Activated naive CD4-positive, alpha-beta T cell treated with anti-CD3 and anti-CD28 coated beads for 36 hours (primary cell): ENCODE data around the gene LCP2. TPM values are rescaled to one million over a fixed set of nuclear protein-coding genes. Genes with fewer than 3 reads are reported as not detected.

Source experiments
- CTCF ChIA-PET: fragments of 350-600 bp; sonication (Branson Sonifier 250); formaldehyde crosslinking; loops from one replicate; lab custom pipeline; 2021; ENCODE audit warnings: antibody characterized with exemption; lab: Charles Lee
- DNase-seq: peaks from one replicate; pipeline ENCODE4 v3.0.0-alpha.2; 2020
- H3K27ac Mint-ChIP-seq: one replicate; pipeline ENCODE4 v1.8.0; 2021; ENCODE audit warnings: mild to moderate bottlenecking, mixed read lengths
- H3K27me3 Mint-ChIP-seq: one replicate; pipeline ENCODE4 v1.8.0; 2021; ENCODE audit warnings: low read depth, mixed read lengths
- H3K36me3 Mint-ChIP-seq: one replicate; pipeline ENCODE4 v1.8.0; 2021; ENCODE audit warnings: low read depth, mixed read lengths
- H3K4me1 Mint-ChIP-seq: one replicate; pipeline ENCODE4 v1.8.0; 2021; ENCODE audit warnings: low read depth, mixed read lengths
- H3K4me3 Mint-ChIP-seq: one replicate; pipeline ENCODE4 v1.8.0; 2021; ENCODE audit warnings: mild to moderate bottlenecking, moderate library complexity, mixed read lengths
- H3K9me3 Mint-ChIP-seq: one replicate; pipeline ENCODE4 v1.8.0; 2021; ENCODE audit warnings: mixed read lengths
- intact Hi-C: fragments of 100-400 bp; cut with micrococcal nuclease; formaldehyde crosslinking; loops from one replicate; pipeline ENCODE4 v1.15.1; 2023
- total RNA-seq, 2 experiments: library from RNA; stranded (reverse); gene quantifications; one replicate each; pipeline ENCODE4 v1.2.3, GENCODE V29; 2021

The LCP2 gene
- total RNA-seq, 2 experiments from 2014 or later = 115 to 122 TPM

GRCh38 chr5:170293273-170293672 is 4.3 kb downstream of the LCP2 start:
- Mint-ChIP-seq H3K4me1 (peaks cover 69% of the 10 kb centered on the region), H3K36me3 (peaks cover 82% of the 10 kb centered on the region), H3K27me3 (no peaks in the 10 kb centered on the region), H3K27ac (peak overlapping the region; percentile 98), H3K4me3 (peak overlapping the region; percentile 95), H3K9me3 (no peaks in the 10 kb centered on the region)
- CTCF ChIA-PET = interaction anchor here (1.0 to 18.8 kb wide), 9 partner anchors 10 to 67 kb away, joined by 3 to 281 read pairs (median 26); no protein-coding TSS in a partner anchor
- intact Hi-C loops = loop anchor here (10.0 kb wide), 1 partner anchor 1882 kb away; no protein-coding TSS in a partner anchor
- peak; percentile 66 for DNase-seq

GRCh38 chr5:170292179-170293104 is 5.1 kb downstream of the LCP2 start:
- Mint-ChIP-seq H3K4me1 (peaks cover 72% of the 10 kb centered on the region), H3K27ac (peak overlapping the region; percentile 98), H3K4me3 (peak overlapping the region; percentile 95), H3K27me3 (no peaks in the 10 kb centered on the region), H3K36me3 (peaks cover 89% of the 10 kb centered on the region), H3K9me3 (no peaks in the 10 kb centered on the region)
- intact Hi-C loops = loop anchor here (10.0 kb wide), 1 partner anchor 1882 kb away; no protein-coding TSS in a partner anchor
- DNase-seq = no peak
- CTCF ChIA-PET = interaction anchor here (1.0 to 18.8 kb wide), 11 partner anchors 9 to 66 kb away, joined by 3 to 281 read pairs (median 8); no protein-coding TSS in a partner anchor

GRCh38 chr5:170290498-170290897 is 7.1 kb downstream of the LCP2 start:
- peaks cover 90% of the 10 kb centered on the region for H3K4me1 Mint-ChIP-seq
- intact Hi-C loops = loop anchor here (10.0 kb wide), 1 partner anchor 1884 kb away; no protein-coding TSS in a partner anchor
- H3K27me3 Mint-ChIP-seq = no peaks in the 10 kb centered on the region
- H3K36me3 Mint-ChIP-seq = peaks cover 92% of the 10 kb centered on the region
- no peak overlapping the region for H3K4me3 Mint-ChIP-seq
- CTCF ChIA-PET = interaction anchor here (0.7 to 18.8 kb wide), 5 partner anchors 13 to 47 kb away, joined by 4 to 281 read pairs (median 8); no protein-coding TSS in a partner anchor
- DNase-seq = no peak
- H3K27ac Mint-ChIP-seq = peak overlapping the region; percentile 98
- H3K9me3 Mint-ChIP-seq = no peaks in the 10 kb centered on the region

- Mint-ChIP-seq H3K4me3 (peak overlapping the region; percentile 49), H3K9me3 (no peaks in the 10 kb centered on the region), H3K27ac (peak overlapping the region; percentile 98), H3K27me3 (no peaks in the 10 kb centered on the region), H3K36me3 (peaks cover 93% of the 10 kb centered on the region), H3K4me1 (peaks cover 97% of the 10 kb centered on the region)
- intact Hi-C loops = loop anchor here (1.0 to 10.0 kb wide), 2 partner anchors 8 to 1885 kb away; partner anchors contain the start of gene LCP2
- no peak for DNase-seq
- CTCF ChIA-PET = interaction anchor here (0.7 to 18.8 kb wide), 8 partner anchors 13 to 315 kb away, joined by 3 to 281 read pairs (median 6); no protein-coding TSS in a partner anchor
These were observed 7.8 kb downstream of the LCP2 start for GRCh38 chr5:170289764-170290163.

GRCh38 chr5:170289121-170289520 is 8.5 kb downstream of the LCP2 start:
- DNase-seq = no peak
- Mint-ChIP-seq H3K9me3 (no peaks in the 10 kb centered on the region), H3K4me1 (peaks cover 97% of the 10 kb centered on the region), H3K36me3 (peaks cover 93% of the 10 kb centered on the region), H3K4me3 (no peak overlapping the region), H3K27me3 (no peaks in the 10 kb centered on the region), H3K27ac (peak overlapping the region; percentile 98)
- intact Hi-C loops = loop anchor here (1.0 kb wide), 1 partner anchor 8 kb away; the partner anchor contains the start of gene LCP2
- CTCF ChIA-PET = interaction anchor here (0.7 to 18.8 kb wide), 7 partner anchors 13 to 315 kb away, joined by 3 to 281 read pairs (median 8); no protein-coding TSS in a partner anchor

- Mint-ChIP-seq H3K4me3 (no peak overlapping the region), H3K9me3 (no peaks in the 10 kb centered on the region), H3K4me1 (peaks cover 97% of the 10 kb centered on the region), H3K27me3 (no peaks in the 10 kb centered on the region), H3K36me3 (peaks cover 94% of the 10 kb centered on the region), H3K27ac (peak overlapping the region; percentile 98)
- no peak for DNase-seq
- CTCF ChIA-PET = interaction anchor here (1.3 to 18.8 kb wide), 5 partner anchors 13 to 50 kb away, joined by 4 to 281 read pairs (median 21); no protein-coding TSS in a partner anchor
- intact Hi-C loops = no loop called here
These were observed 9.0 kb downstream of the LCP2 start for GRCh38 chr5:170288551-170288950.

GRCh38 chr5:170288151-170288550 is 9.4 kb downstream of the LCP2 start:
- DNase-seq = no peak
- no peaks in the 10 kb centered on the region for H3K27me3 Mint-ChIP-seq
- intact Hi-C loops = no loop called here
- CTCF ChIA-PET = interaction anchor here (1.3 to 18.8 kb wide), 5 partner anchors 12 to 51 kb away, joined by 4 to 281 read pairs (median 21); no protein-coding TSS in a partner anchor
- H3K36me3 Mint-ChIP-seq = peaks cover 93% of the 10 kb centered on the region
- peak overlapping the region; percentile 98 for H3K27ac Mint-ChIP-seq
- peaks cover 97% of the 10 kb centered on the region for H3K4me1 Mint-ChIP-seq
- no peaks in the 10 kb centered on the region for H3K9me3 Mint-ChIP-seq
- no peak overlapping the region for H3K4me3 Mint-ChIP-seq

GRCh38 chr5:170287532-170287931 is 10.0 kb downstream of the LCP2 start:
- intact Hi-C loops = loop anchor here (1.0 kb wide), 1 partner anchor 8 kb away; no protein-coding TSS in a partner anchor
- Mint-ChIP-seq H3K27ac (peak overlapping the region; percentile 85), H3K27me3 (no peaks in the 10 kb centered on the region), H3K4me3 (no peak overlapping the region), H3K4me1 (peaks cover 97% of the 10 kb centered on the region), H3K9me3 (no peaks in the 10 kb centered on the region), H3K36me3 (peaks cover 88% of the 10 kb centered on the region)
- CTCF ChIA-PET = interaction anchor here (1.9 to 18.8 kb wide), 4 partner anchors 10 to 51 kb away, joined by 7 to 281 read pairs (median 14); partner anchors contain the start of gene LCP2
- DNase-seq = no peak

- Mint-ChIP-seq H3K4me1 (peaks cover 97% of the 10 kb centered on the region), H3K9me3 (no peaks in the 10 kb centered on the region), H3K27me3 (no peaks in the 10 kb centered on the region), H3K36me3 (peaks cover 84% of the 10 kb centered on the region), H3K27ac (peak overlapping the region; percentile 85), H3K4me3 (no peak overlapping the region)
- no peak for DNase-seq
- intact Hi-C loops = no loop called here
- CTCF ChIA-PET = interaction anchor here (0.6 to 18.8 kb wide), 5 partner anchors 11 to 103 kb away, joined by 6 to 281 read pairs (median 8); partner anchors contain the start of gene LCP2
These were observed 11.1 kb downstream of the LCP2 start for GRCh38 chr5:170286386-170286925.

- Mint-ChIP-seq H3K4me3 (no peak overlapping the region), H3K36me3 (peaks cover 78% of the 10 kb centered on the region)
These were observed 12.4 kb downstream of the LCP2 start for GRCh38 chr5:170285181-170285580.

GRCh38 chr5:170284231-170284630 is 13.3 kb downstream of the LCP2 start:
- intact Hi-C loops = no loop called here
- DNase-seq = no peak
- CTCF ChIA-PET = interaction anchor here (3.3 kb wide), 1 partner anchor 9 kb away, joined by 26 read pairs; no protein-coding TSS in a partner anchor
- Mint-ChIP-seq H3K9me3 (no peaks in the 10 kb centered on the region), H3K27me3 (no peaks in the 10 kb centered on the region), H3K36me3 (peaks cover 68% of the 10 kb centered on the region), H3K27ac (peak overlapping the region; percentile 78), H3K4me3 (no peak overlapping the region), H3K4me1 (peaks cover 95% of the 10 kb centered on the region)

More at GRCh38 chr5:170285181-170285580, 12.4 kb downstream of the LCP2 start:
- intact Hi-C loops = no loop called here
- H3K4me1 Mint-ChIP-seq = peaks cover 95% of the 10 kb centered on the region
- no peak for DNase-seq
- CTCF ChIA-PET = interaction anchor here (3.3 to 18.8 kb wide), 2 partner anchors 9 kb away, joined by 26 to 281 read pairs; no protein-coding TSS in a partner anchor
- H3K27ac Mint-ChIP-seq = peak overlapping the region; percentile 78
- no peaks in the 10 kb centered on the region for H3K27me3 Mint-ChIP-seq
- no peaks in the 10 kb centered on the region for H3K9me3 Mint-ChIP-seq
